ENCODE measurements around the gene PPP2R5B. TPM values are rescaled to one million over a fixed set of nuclear protein-coding genes. Genes with fewer than 3 reads are reported as not detected.

The PPP2R5B gene
- 8.2 and 14.3 TPM in 2 replicates for total RNA-seq

GRCh38 chr11:64923944-64924909 is at the start of gene PPP2R5B:
PPP2R5B (plus strand) TSS chr11:64924689; CDS start chr11:64925735, 1,046 bp downstream.
- peaks cover 9% of the 10 kb centered on the region for H3K36me3 ChIP-seq (ENCODE audit: control insufficient read depth, insufficient read depth, low read length)
- FAIRE-seq (peak; percentile 95), DNase-seq (ENCODE audit: low read depth) (peak; percentile 91)
- H3K4me3 ChIP-seq (ENCODE audit: low read depth, low read length): peak within 1 kb of the TSS; percentile 83
- TF ChIP-seq CTCF (IDR thresholded peaks at IDR 0.05; ENCODE audit: insufficient read depth, low read length, severe bottlenecking): no peak
- H3K27me3 ChIP-seq (ENCODE audit: control insufficient read depth, insufficient read depth, low read length): no peaks in the 10 kb centered on the region

- no peak for FAIRE-seq
- TF ChIP-seq CTCF (IDR thresholded peaks at IDR 0.05; ENCODE audit: insufficient read depth, low read length, severe bottlenecking): no peak
- Histone ChIP-seq H3K27me3 (ENCODE audit: control insufficient read depth, insufficient read depth, low read length) (no peaks in the 10 kb centered on the region), H3K36me3 (ENCODE audit: control insufficient read depth, insufficient read depth, low read length) (peaks cover 16% of the 10 kb centered on the region), H3K4me3 (ENCODE audit: low read depth, low read length) (no peak overlapping the region)
- no peak for DNase-seq (ENCODE audit: low read depth)
These were observed 48.9 kb upstream of the PPP2R5B start for GRCh38 chr11:64875369-64876228.

- TF ChIP-seq CTCF (IDR thresholded peaks at IDR 0.05; ENCODE audit: insufficient read depth, low read length, severe bottlenecking): no peak
These were observed 48.2 kb upstream of the PPP2R5B start for GRCh38 chr11:64876229-64876750.

DNA sequence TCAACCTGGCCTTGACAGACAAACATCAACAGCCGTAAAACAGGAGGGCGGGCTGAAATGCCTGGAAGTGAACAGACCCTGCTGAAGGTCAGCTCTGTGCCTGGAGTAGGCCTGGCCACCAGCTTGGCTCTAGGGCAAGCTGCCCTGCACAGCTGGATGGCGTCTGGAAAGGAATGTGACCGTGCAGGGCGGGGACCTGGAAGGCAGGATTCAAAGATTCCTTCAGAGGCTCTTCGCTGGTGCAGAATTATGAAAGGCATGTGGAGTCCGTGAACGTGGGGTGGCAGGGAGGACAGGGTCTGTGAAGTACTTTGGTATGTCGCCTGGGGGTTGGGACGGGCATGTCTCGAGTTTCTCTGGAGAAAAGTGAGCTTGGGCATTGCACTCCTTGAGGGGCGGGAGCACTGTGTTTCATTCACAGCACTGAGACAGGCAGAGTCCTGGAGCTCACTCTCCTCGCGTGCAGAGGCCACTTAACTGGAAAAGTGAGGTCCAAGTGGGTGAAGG is 47.6 kb upstream of the PPP2R5B start:
- peaks cover 12% of the 10 kb centered on the region for H3K36me3 ChIP-seq (ENCODE audit: control insufficient read depth, insufficient read depth, low read length)
- H3K4me3 ChIP-seq (ENCODE audit: low read depth, low read length): peak overlapping the region; percentile 69
- DNase-seq (ENCODE audit: low read depth) (no peak), FAIRE-seq (no peak)
- H3K27me3 ChIP-seq (ENCODE audit: control insufficient read depth, insufficient read depth, low read length): no peaks in the 10 kb centered on the region
- TF ChIP-seq CTCF (IDR thresholded peaks at IDR 0.05; ENCODE audit: insufficient read depth, low read length, severe bottlenecking): no peak

More at GRCh38 chr11:64876229-64876750, 48.2 kb upstream of the PPP2R5B start:
- DNase-seq (ENCODE audit: low read depth) (no peak), FAIRE-seq (no peak)
- Histone ChIP-seq H3K4me3 (ENCODE audit: low read depth, low read length) (peak overlapping the region; percentile 69), H3K27me3 (ENCODE audit: control insufficient read depth, insufficient read depth, low read length) (no peaks in the 10 kb centered on the region), H3K36me3 (ENCODE audit: control insufficient read depth, insufficient read depth, low read length) (peaks cover 16% of the 10 kb centered on the region)

DNA sequence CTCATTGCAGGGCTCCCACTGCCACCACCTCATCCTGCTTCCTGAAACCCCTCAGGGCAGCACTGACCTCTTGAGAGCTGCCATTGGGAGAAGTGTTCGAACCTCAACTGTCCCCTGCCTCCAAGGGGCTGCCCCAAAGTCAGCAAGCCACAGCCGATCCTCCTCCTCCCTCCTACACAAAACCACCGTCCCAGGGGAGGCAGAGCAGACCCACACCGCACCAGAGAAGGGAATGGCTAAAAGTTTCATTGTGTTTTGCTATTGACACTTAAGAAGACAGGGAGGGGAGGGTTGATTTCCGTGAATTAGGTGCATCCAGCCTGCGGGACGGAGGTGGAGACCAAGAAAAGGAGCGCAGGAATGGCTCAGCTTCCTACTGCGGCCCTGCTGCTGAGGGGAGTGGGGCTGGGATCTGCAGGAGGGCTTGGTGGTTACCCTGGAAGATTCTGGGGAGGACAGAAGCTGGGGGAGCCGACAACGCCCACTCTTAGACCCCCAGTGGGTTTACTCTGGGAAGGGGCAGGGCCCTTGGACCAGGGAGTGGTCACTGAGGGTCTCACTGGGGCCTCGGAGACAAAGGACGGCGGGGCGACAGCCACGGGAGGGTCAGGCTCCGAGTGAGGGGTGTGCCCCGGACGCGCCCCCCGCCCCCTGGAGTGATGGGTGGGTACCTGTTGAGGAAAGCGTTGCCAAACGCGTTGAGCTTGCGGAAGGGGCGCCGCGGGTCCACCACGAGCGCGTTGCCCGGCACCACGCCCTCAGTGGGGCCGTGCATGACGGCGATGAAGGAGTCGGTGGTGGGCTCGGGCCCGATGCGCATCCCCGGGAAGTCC is 46.9 kb upstream of the PPP2R5B start:
- DNase-seq (ENCODE audit: low read depth) (no peak), FAIRE-seq (no peak)
- Histone ChIP-seq H3K4me3 (ENCODE audit: low read depth, low read length) (peak overlapping the region; percentile 69), H3K27me3 (ENCODE audit: control insufficient read depth, insufficient read depth, low read length) (no peaks in the 10 kb centered on the region), H3K36me3 (ENCODE audit: control insufficient read depth, insufficient read depth, low read length) (peaks cover 11% of the 10 kb centered on the region)
- TF ChIP-seq CTCF (IDR thresholded peaks at IDR 0.05; ENCODE audit: insufficient read depth, low read length, severe bottlenecking): no peak

All from bronchial epithelial cell (primary cell).